Hepatocyte (in vitro differentiated cells): Measurements from ENCODE around the gene CHST8. TPM values are rescaled to one million over a fixed set of nuclear protein-coding genes. Genes with fewer than 3 reads are reported as not detected.

Experiments used
- DNase-seq: peaks from one replicate; pipeline ENCODE4 v3.0.0-alpha.2; 2016; ENCODE audit warnings: low spot score
- H2AFZ ChIP-seq: fragments of 200-600 bp; sonication (generic); 2 replicates; pipeline ENCODE4 v1.6.0; 2016; ENCODE audit warnings: antibody characterized with exemption, mild to moderate bottlenecking
- H3K27ac ChIP-seq: fragments of 200-600 bp; sonication (generic); 2 replicates; pipeline ENCODE4 v1.5.1; 2016; ENCODE audit warnings: mild to moderate bottlenecking
- H3K27me3 ChIP-seq: fragments of 200-600 bp; sonication (generic); 2 replicates; pipeline ENCODE4 v1.6.1; 2016
- H3K36me3 ChIP-seq: fragments of 200-600 bp; sonication (generic); replicated peaks from 2 replicates; pipeline ENCODE4 v1.5.1; 2016; ENCODE audit warnings: low read depth; ENCODE audit not compliant: insufficient read depth
- H3K4me1 ChIP-seq: fragments of 200-600 bp; sonication (generic); 2 replicates; pipeline ENCODE4 v1.5.1; 2016; ENCODE audit warnings: mild to moderate bottlenecking, moderate library complexity; ENCODE audit not compliant: insufficient read depth
- H3K4me2 ChIP-seq: fragments of 200-600 bp; sonication (generic); 2 replicates; pipeline ENCODE4 v1.6.0; 2016
- H3K4me3 ChIP-seq: fragments of 200-600 bp; sonication (generic); 2 replicates; pipeline ENCODE4 v1.5.1; 2016; ENCODE audit warnings: mild to moderate bottlenecking
- H3K79me2 ChIP-seq: fragments of 200-600 bp; sonication (generic); 2 replicates; pipeline ENCODE4 v1.6.0; 2017; ENCODE audit warnings: mild to moderate bottlenecking
- H3K9me2 ChIP-seq: fragments of 200-600 bp; sonication (generic); replicated peaks from 2 replicates; pipeline ENCODE4 v1.6.0; 2017; ENCODE audit warnings: mild to moderate bottlenecking; ENCODE audit not compliant: insufficient read depth
- H3K9me3 ChIP-seq: fragments of 200-600 bp; sonication (generic); 2 replicates; pipeline ENCODE4 v1.5.1; 2016; ENCODE audit warnings: low read depth, mild to moderate bottlenecking
- H4K20me1 ChIP-seq: fragments of 200-600 bp; sonication (generic); 2 replicates; pipeline ENCODE4 v1.6.0; 2016; ENCODE audit warnings: mild to moderate bottlenecking; ENCODE audit not compliant: insufficient read depth, poor library complexity, severe bottlenecking
- EZH2 ChIP-seq: fragments of 200-600 bp; sonication (generic); IDR thresholded peaks from 2 replicates; pipeline ENCODE4 v1.6.1; 2016; ENCODE audit warnings: antibody characterized with exemption, mild to moderate bottlenecking, borderline replicate concordance
- EZH2phosphoT487 ChIP-seq: fragments of 200-600 bp; sonication (generic); IDR thresholded peaks from one replicate; pipeline ENCODE4 v1.6.1; 2018; ENCODE audit warnings: antibody characterized with exemption, mild to moderate bottlenecking, low read depth, moderate library complexity; ENCODE audit not compliant: unreplicated experiment, severe bottlenecking
- WGBS: methylation state at CpG from one replicate; pipeline ENCODE4 v1.1.6; 2016; ENCODE audit warnings: low lambda C conversion rate; ENCODE audit errors: missing lambda C conversion rate; 5-methylcytosine and 5-hydroxymethylcytosine counted together
- polyA plus RNA-seq: library from polyadenylated mRNA; unstranded; fragments of >200 nt; fragmentation: Nextera tagmentation; extraction: Ambion mirVana; gene quantifications from 2 replicates; pipeline ENCODE4 v1.2.1, GENCODE V29; 2016
- total RNA-seq: library from RNA; depleted of rRNA; stranded (reverse); fragments of >200 nt; gene quantifications from 2 replicates; pipeline ENCODE4 v1.2.3, GENCODE V29; 2014
- TF ChIP-seq, protein P1 (sequence below): fragments of 200-600 bp; sonication (generic); IDR thresholded peaks from 2 replicates; pipeline ENCODE4 v1.5.1; 2016; ENCODE audit warnings: antibody characterized with exemption, mild to moderate bottlenecking; ENCODE audit not compliant: poor library complexity

CHST8 gene
- total and polyA plus RNA-seq, 2 experiments from 2014 or later = 0.07 to 0.89 TPM

DNA sequence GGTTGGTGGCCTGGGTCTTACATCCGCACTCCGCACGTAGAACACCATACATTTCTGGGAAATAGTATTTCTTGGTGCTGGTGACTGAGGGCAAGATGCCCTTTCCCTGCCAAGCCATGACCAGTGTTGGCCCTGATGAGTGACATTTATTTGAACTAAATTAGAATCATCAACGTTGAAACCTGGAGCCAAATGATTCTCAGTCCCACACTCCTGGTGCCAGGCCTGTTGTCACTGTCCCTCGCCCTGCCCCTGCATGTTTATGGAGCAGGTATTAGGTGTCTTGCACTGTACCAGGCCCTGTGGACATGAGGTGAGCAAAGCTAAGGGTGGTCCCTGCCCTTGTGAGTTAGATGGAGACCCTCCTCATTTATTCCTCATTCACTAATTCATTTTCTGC lies 5.8 kb downstream of the CHST8 start:
- no peak overlapping the region for H3K27ac ChIP-seq
- DNase-seq = no peak
- H4K20me1 ChIP-seq = no peaks in the 10 kb centered on the region
- H2AFZ ChIP-seq = no peak overlapping the region
- H3K9me3 ChIP-seq = no peaks in the 10 kb centered on the region
- peaks cover 48% of the 10 kb centered on the region for H3K27me3 ChIP-seq
- H3K9me2 ChIP-seq = no peaks in the 10 kb centered on the region
- no peaks in the 10 kb centered on the region for H3K36me3 ChIP-seq
- WGBS = 88% methylated on average over 5 of the region's 5 CpGs
- no peaks in the 10 kb centered on the region for H3K79me2 ChIP-seq
- H3K4me3 ChIP-seq = no peak overlapping the region
- TF ChIP-seq, protein P1, sequence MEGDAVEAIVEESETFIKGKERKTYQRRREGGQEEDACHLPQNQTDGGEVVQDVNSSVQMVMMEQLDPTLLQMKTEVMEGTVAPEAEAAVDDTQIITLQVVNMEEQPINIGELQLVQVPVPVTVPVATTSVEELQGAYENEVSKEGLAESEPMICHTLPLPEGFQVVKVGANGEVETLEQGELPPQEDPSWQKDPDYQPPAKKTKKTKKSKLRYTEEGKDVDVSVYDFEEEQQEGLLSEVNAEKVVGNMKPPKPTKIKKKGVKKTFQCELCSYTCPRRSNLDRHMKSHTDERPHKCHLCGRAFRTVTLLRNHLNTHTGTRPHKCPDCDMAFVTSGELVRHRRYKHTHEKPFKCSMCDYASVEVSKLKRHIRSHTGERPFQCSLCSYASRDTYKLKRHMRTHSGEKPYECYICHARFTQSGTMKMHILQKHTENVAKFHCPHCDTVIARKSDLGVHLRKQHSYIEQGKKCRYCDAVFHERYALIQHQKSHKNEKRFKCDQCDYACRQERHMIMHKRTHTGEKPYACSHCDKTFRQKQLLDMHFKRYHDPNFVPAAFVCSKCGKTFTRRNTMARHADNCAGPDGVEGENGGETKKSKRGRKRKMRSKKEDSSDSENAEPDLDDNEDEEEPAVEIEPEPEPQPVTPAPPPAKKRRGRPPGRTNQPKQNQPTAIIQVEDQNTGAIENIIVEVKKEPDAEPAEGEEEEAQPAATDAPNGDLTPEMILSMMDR = no peak
- TF ChIP-seq EZH2 = no peak
- TF ChIP-seq EZH2phosphoT487 = no peak
- peaks cover 7% of the 10 kb centered on the region for H3K4me1 ChIP-seq
- H3K4me2 ChIP-seq = no peak overlapping the region

DNA sequence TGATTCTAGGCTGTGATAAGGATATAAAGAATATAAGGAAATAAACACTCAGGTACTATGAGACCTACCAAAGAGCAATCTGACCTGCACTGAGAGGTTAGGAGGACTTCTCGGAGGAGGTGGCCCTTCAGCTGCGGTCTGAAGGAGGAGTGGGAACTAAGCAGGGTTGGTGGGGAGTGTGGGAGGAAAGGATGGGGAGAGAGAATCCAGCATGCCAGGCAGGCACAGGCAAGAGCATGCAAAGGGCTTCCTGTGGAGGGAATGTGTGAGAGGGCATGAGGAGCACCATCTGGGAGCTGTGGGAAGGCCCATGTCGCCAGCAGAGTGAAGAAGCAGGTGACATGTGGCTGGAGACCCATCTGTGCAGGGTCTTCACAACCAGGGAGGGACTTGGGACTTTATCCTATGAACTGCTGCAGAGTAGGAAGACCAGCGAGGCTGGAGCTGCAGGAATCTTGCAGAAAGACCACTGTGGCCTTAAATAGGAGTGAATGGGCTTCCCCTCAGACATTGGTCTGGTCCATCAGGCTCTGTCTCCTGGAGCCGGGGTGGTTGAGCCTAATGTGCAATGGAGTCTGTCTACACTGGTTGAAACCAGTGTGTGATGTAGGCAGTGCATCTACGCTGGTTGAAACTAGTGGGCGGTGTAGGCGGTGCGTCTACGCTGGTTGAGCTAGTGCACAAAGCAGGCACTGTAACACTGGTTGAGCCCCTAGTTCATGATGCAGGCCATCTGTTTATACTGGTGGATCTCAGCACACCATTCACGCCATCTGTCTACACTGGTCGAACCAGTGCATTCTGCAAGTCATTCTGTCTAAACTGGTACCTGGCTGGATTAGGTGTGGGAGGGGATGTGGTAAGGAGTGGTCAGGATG lies 6.4 kb downstream of the CHST8 start:
- Histone ChIP-seq H3K27ac (no peak overlapping the region), H3K4me2 (no peak overlapping the region), H2AFZ (no peak overlapping the region), H3K4me1 (peaks cover under 1% of the 10 kb centered on the region), H3K36me3 (no peaks in the 10 kb centered on the region), H3K79me2 (no peaks in the 10 kb centered on the region), H3K4me3 (no peak overlapping the region), H4K20me1 (no peaks in the 10 kb centered on the region), H3K27me3 (peaks cover 41% of the 10 kb centered on the region), H3K9me2 (no peaks in the 10 kb centered on the region), H3K9me3 (no peaks in the 10 kb centered on the region)
- TF ChIP-seq EZH2phosphoT487 (no peak), EZH2 (no peak)
- TF ChIP-seq, protein P1 = no peak
- 90% methylated on average over 12 of the region's 12 CpGs for WGBS
- no peak for DNase-seq

DNA sequence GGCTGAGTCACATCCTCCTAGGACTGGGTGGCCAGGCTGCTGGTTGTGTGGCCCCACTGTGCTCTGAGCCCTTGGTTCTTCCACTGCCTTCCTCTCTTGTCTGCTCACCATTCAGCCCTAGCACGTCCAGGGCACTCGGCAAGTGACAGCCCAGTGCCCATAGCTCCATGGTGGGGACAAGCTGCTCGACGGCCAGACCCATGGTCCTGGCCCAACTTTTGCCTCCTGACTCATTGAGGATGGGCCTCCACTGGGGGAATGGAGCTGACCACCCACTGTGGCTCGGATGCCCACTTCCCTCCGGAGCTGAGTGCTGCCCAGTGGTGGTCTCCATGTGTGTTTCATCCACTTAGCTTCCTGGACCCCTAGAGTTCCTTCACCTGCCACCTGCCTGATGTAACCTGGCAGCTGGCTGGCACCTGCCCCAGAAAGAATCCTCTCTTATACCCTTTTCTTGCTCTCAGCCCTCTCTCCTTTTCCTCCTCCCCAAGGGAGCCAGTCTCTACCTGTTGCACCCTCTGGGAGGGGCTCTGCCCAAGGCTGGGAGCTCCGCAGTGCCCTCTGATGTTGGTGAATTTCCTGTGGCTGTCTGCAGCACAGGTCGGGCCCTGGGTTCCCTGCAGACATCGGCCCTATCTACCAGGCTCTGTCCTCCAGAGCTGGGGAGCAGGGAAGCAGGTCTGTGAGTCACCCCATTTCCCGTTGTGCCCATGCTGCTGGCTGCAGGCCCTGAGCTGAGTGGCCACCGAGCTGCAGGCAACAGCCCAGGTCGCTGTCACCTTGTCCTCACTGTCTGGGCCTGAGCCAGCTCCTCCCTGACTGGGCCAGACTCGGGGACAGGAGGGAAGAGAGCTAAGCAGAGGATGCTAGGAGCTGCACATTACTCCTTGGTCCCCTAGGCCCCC lies 7.4 kb downstream of the CHST8 start:
- H3K27ac ChIP-seq = no peak overlapping the region
- no peaks in the 10 kb centered on the region for H3K79me2 ChIP-seq
- H3K9me2 ChIP-seq = no peaks in the 10 kb centered on the region
- no peaks in the 10 kb centered on the region for H3K4me1 ChIP-seq
- no peaks in the 10 kb centered on the region for H4K20me1 ChIP-seq
- H3K36me3 ChIP-seq = no peaks in the 10 kb centered on the region
- TF ChIP-seq EZH2 (no peak), EZH2phosphoT487 (no peak)
- TF ChIP-seq, protein P1 = no peak
- no peak for DNase-seq
- 81% methylated on average over 13 of the region's 13 CpGs for whole genome bisulfite sequencing
- H2AFZ ChIP-seq = no peak overlapping the region
- H3K27me3 ChIP-seq = peaks cover 31% of the 10 kb centered on the region
- no peak overlapping the region for H3K4me3 ChIP-seq
- no peak overlapping the region for H3K4me2 ChIP-seq
- H3K9me3 ChIP-seq = no peaks in the 10 kb centered on the region
